ENCODE results near the gene DNM1. TPM values are rescaled to one million over a fixed set of nuclear protein-coding genes. Genes with fewer than 3 reads are reported as not detected.
"Not testable (repeated sequence)": the region's sequence is repeated elsewhere in the genome, so short reads cannot be mapped to it uniquely, and the experiment has no call there.

The DNM1 gene
- total RNA-seq, 1 donor from 2014 or later = 33.4 TPM

DNA sequence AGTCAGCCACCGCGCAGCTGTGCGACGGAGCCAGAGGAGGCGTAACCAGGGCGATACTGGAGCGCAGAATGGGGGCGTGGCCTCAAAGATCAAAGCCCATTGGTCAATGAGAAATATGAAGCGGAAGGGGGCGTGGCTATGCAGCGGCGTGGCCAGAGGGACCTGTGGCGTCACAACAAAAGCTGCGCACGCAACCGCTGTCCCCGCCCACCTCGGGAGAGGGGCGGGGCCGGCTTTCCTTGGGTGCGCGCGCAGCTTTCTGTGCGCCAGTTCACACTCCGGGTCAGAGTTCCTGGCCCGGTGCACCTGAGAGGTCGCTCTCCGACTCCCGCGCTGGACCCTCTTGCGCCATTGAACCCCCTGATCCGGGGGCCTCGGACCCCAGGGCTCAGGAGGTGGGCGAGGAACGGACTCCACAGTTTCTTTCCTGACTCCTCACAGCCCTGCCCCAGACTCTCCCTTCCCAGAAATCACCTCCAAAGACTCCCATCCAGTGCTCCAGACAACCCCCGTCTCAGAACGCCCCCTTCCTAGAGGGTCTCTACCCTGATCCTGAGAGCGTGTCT lies 72.9 kb downstream of the DNM1 start, which contains the start of gene SWI5:
SWI5 (plus strand) TSS at position 269 of the 566 bp plus-strand sequence.
- Histone ChIP-seq H3K9me3 (no peaks in the 10 kb centered on the region), H3K27ac (peak within 1 kb of the TSS; percentile 92), H3K4me3 (peak within 1 kb of the TSS; percentile 89 to 99), H3K27me3 (no peaks in the 10 kb centered on the region), H3K4me1 (peaks cover 45% of the 10 kb centered on the region), H3K36me3 (peaks cover 0 to 21% of the 10 kb centered on the region in 2 donors)
- intact Hi-C loops (cut with DNase I) = no loop called here
- peak; percentile 98 to 99 for DNase-seq (ENCODE audit: extremely low spot score in 2 of 2)
- TF ChIP-seq, protein P1, sequence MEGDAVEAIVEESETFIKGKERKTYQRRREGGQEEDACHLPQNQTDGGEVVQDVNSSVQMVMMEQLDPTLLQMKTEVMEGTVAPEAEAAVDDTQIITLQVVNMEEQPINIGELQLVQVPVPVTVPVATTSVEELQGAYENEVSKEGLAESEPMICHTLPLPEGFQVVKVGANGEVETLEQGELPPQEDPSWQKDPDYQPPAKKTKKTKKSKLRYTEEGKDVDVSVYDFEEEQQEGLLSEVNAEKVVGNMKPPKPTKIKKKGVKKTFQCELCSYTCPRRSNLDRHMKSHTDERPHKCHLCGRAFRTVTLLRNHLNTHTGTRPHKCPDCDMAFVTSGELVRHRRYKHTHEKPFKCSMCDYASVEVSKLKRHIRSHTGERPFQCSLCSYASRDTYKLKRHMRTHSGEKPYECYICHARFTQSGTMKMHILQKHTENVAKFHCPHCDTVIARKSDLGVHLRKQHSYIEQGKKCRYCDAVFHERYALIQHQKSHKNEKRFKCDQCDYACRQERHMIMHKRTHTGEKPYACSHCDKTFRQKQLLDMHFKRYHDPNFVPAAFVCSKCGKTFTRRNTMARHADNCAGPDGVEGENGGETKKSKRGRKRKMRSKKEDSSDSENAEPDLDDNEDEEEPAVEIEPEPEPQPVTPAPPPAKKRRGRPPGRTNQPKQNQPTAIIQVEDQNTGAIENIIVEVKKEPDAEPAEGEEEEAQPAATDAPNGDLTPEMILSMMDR (IDR thresholded peaks at IDR 0.05) = no peak
- peak; percentile 94 to 99 for TF ChIP-seq POLR2AphosphoS5 (IDR thresholded peaks at IDR 0.05; ENCODE audit: insufficient read depth in 1 of 2, low read depth in 1 of 2)
- peak in 1 of 2 donors; percentile 96 for TF ChIP-seq POLR2A (IDR thresholded peaks at IDR 0.05)

DNA sequence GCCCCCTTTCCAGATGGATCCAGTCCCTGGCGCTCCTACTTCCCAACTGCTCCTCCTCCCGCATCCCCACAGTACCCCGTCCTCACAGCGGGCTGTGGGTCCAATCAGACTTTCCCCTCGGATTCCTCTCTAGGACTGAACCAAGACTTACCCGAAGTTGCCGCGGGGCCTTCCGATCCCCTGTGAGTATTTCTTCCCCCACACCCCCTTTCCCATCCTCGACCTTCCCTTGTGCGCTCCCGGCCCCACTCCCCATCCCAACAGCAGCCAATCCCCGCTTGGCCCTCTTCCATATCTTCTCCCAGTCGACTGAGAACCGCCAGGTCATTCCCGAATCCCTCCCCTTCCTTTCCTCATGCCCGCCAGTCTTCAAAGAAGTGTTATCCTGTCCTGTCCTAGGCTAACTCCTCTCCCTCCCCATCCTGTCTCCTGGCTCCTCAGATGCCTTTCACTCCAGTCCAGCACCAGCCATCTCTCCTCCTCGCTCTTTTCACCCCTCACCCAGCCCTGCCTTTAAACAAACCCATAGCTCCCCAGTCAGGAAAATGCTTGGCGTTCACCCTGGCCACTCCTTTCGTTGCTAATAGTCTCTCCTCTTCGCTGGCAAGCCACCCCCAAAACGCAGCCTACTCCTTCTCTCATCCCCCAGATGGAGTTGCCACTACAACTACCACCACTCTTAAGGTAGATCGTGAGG lies 73.5 kb downstream of the DNM1 start:
- H3K27ac ChIP-seq = peak overlapping the region; percentile 83
- peaks cover 40% of the 10 kb centered on the region for H3K4me1 ChIP-seq
- TF ChIP-seq POLR2A (IDR thresholded peaks at IDR 0.05) = no peak
- TF ChIP-seq, protein P1 (IDR thresholded peaks at IDR 0.05) = no peak
- TF ChIP-seq POLR2AphosphoS5 (IDR thresholded peaks at IDR 0.05; ENCODE audit: insufficient read depth in 1 of 2, low read depth in 1 of 2) = no peak
- H3K27me3 ChIP-seq = no peaks in the 10 kb centered on the region
- H3K9me3 ChIP-seq = no peaks in the 10 kb centered on the region
- intact Hi-C loops (cut with DNase I) = no loop called here
- peak overlapping the region; percentile 89 to 92 for H3K4me3 ChIP-seq
- no peak for DNase-seq (ENCODE audit: extremely low spot score in 2 of 2)
- peaks cover 0 to 16% of the 10 kb centered on the region in 2 donors for H3K36me3 ChIP-seq

DNA sequence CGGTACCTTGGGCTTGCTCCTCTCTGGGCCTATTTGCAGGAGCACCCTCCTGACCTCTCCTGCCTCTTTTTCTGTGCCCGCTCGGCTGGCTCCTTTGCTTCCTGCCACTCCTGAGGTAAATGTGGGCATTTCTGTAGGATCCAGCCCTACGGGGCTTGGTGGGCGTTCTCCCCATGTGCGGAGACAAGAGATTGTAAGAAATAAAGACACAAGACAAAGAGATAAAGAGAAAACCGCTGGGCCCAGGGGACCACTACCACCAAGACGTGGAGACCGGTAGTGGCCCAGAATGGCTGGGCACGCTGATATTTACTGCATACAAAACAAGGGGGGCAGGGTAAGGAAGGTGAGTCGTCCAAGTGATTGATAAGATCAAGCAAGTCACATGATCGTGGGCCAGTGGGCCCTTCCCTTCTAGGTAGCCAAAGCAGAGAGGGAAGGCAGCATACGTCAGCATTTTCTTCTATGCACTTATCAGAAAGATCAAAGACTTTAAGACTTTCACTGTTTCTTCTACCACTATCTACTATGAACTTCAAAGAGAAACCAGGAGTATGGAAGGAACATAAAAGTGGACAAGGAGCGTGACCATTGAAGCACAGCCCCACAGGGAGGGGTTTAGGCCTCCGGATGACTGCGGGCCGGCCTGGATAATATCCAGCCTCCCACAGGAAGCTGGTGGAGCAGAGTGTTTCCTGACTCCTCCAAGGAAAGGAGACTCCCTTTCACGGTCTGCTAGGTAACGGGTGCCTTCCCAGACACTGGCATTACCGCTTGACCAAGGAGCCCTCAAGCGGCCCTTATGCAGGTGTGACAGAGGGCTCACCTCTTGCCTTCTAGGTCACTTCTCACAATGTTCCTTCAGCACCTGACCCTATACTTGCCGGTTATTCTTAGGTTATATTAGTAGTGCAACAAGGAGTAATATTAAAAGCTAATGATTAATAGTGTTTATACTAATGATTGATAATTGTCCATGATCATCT lies 76.2 kb downstream of the DNM1 start:
- intact Hi-C loops (cut with DNase I); H3K27ac ChIP-seq; H3K4me3 ChIP-seq; DNase-seq (ENCODE audit: extremely low spot score in 2 of 2); H3K9me3 ChIP-seq; H3K27me3 ChIP-seq; H3K36me3 ChIP-seq: not testable (repeated sequence)
- peaks cover 24% of the 10 kb centered on the region for H3K4me1 ChIP-seq

DNA sequence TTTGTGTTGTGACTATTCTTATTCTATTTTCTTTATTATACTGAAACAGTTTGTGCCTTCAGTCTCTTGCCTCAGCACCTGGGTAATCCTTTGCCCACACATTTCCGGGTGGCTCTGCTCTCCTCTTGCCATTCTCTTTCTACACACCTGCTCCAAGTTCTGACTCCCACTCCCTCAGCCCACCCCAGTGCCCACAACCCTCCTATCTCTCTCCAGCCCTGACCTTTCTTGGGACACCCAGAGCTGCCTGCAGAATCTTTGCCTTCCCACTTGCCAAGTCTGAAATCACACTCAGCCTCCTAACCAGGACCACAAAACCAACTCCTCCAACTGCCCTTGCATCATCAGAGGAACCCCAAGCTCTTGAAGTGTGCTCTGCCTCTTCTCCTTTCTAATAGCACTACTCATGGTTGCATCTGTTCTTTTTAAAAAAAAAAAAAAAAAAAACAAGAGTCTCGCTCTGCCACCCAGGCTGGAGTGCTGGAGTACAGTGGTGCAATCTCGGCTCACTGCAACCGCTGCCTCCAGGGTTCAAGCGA lies 77.0 kb downstream of the DNM1 start:
- Histone ChIP-seq H3K4me3 (no peak overlapping the region), H3K4me1 (peaks cover 17% of the 10 kb centered on the region), H3K9me3 (no peaks in the 10 kb centered on the region), H3K27ac (no peak overlapping the region), H3K27me3 (no peaks in the 10 kb centered on the region), H3K36me3 (no peaks in the 10 kb centered on the region)
- intact Hi-C loops (cut with DNase I) = no loop called here
- DNase-seq (ENCODE audit: extremely low spot score in 2 of 2) = no peak
- TF ChIP-seq POLR2AphosphoS5 (IDR thresholded peaks at IDR 0.05; ENCODE audit: insufficient read depth in 1 of 2, low read depth in 1 of 2) (no peak), POLR2A (IDR thresholded peaks at IDR 0.05) (no peak)
- TF ChIP-seq, protein P1 (IDR thresholded peaks at IDR 0.05) = no peak

DNA sequence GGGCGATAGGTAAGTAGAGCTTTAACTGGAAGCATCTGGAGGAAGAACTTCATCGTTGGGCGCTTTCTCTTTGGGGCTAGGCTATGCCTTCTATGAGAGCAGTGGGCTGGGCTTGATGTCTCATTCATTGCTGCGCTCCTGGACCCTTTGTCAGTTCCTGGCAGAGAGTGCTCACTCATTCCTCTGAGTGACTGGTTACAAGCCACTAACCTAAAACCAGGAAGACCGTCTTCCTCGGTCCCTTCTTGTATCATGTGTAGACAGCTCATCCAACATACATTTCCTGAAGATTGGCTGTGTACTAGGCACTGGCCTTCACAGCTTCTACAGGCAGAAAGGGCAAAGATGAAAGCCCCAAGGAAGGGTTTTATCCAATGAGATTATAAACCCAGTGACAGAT lies 79.3 kb downstream of the DNM1 start:
- no peak overlapping the region for H3K4me3 ChIP-seq
- TF ChIP-seq POLR2AphosphoS5 (IDR thresholded peaks at IDR 0.05; ENCODE audit: insufficient read depth in 1 of 2, low read depth in 1 of 2) = no peak
- no peak for TF ChIP-seq POLR2A (IDR thresholded peaks at IDR 0.05)
- TF ChIP-seq, protein P1 (IDR thresholded peaks at IDR 0.05) = no peak
- peaks cover 4% of the 10 kb centered on the region for H3K4me1 ChIP-seq
- H3K27me3 ChIP-seq = no peaks in the 10 kb centered on the region
- no peaks in the 10 kb centered on the region for H3K9me3 ChIP-seq
- intact Hi-C loops (cut with DNase I) = no loop called here
- H3K27ac ChIP-seq = no peak overlapping the region
- peaks cover 0 to 18% of the 10 kb centered on the region in 2 donors for H3K36me3 ChIP-seq
- no peak for DNase-seq (ENCODE audit: extremely low spot score in 2 of 2)
